Mesothelial cell of epicardium (in vitro differentiated cells): Measurements from ENCODE around the gene PADI3. TPM values are rescaled to one million over a fixed set of nuclear protein-coding genes. Genes with fewer than 3 reads are reported as not detected.

Experiments used
- DNase-seq, 2 experiments: peaks; one replicate each; pipeline ENCODE4 v3.0.0; 2021; ENCODE audit warnings: low spot score in 2 of 2; ENCODE audit not compliant: unreplicated experiment in 2 of 2
- H3K27ac Mint-ChIP-seq: 2 replicates; pipeline ENCODE4 v1.8.0; 2021; ENCODE audit warnings: mixed read lengths
- H3K27me3 Mint-ChIP-seq: 2 replicates; pipeline ENCODE4 v1.8.0; 2021; ENCODE audit warnings: low read depth, mixed read lengths
- H3K36me3 Mint-ChIP-seq: 2 replicates; pipeline ENCODE4 v1.8.0; 2021; ENCODE audit warnings: mixed read lengths
- H3K4me1 Mint-ChIP-seq: 2 replicates; pipeline ENCODE4 v1.8.0; 2021; ENCODE audit warnings: mixed read lengths
- H3K4me3 Mint-ChIP-seq: 2 replicates; pipeline ENCODE4 v1.8.0; 2021; ENCODE audit warnings: mild to moderate bottlenecking, moderate library complexity, mixed read lengths
- H3K9me3 Mint-ChIP-seq: 2 replicates; pipeline ENCODE4 v1.8.0; 2021; ENCODE audit warnings: mixed read lengths
- total RNA-seq: library from RNA; stranded (reverse); gene quantifications from 3 replicates; pipeline ENCODE4 v1.2.1, GENCODE V29; 2021
- TF ChIP-seq, protein P1 (sequence below): fragments of 200-600 bp; sonication (generic); IDR thresholded peaks from one replicate; pipeline ENCODE4 v1.5.0; 2021; ENCODE audit warnings: antibody characterized with exemption; ENCODE audit not compliant: unreplicated experiment

Gene PADI3
- total RNA-seq, 1 donor from 2014 or later: not detected

DNA sequence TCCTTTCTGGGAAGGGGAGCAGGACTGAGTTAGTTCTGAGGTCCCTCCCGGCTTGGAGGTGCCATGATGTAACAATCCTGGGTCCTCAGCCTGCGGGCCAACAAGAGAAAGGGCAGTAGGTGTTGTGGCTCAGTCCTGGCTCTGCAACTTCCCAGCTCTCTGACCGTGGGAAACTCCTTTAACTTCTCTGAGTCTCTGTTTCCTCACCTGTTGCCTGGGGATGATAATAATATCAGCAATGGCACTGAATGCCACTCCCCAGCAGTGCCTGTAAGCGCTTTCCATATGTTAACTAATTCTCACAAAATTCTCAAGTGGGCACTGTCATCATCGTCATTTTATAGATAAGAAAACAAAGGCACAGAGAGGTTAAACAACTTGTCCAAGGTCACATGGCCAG, 2.3 kb downstream of the PADI3 start:
- DNase-seq: no peak
- TF ChIP-seq, protein P1, sequence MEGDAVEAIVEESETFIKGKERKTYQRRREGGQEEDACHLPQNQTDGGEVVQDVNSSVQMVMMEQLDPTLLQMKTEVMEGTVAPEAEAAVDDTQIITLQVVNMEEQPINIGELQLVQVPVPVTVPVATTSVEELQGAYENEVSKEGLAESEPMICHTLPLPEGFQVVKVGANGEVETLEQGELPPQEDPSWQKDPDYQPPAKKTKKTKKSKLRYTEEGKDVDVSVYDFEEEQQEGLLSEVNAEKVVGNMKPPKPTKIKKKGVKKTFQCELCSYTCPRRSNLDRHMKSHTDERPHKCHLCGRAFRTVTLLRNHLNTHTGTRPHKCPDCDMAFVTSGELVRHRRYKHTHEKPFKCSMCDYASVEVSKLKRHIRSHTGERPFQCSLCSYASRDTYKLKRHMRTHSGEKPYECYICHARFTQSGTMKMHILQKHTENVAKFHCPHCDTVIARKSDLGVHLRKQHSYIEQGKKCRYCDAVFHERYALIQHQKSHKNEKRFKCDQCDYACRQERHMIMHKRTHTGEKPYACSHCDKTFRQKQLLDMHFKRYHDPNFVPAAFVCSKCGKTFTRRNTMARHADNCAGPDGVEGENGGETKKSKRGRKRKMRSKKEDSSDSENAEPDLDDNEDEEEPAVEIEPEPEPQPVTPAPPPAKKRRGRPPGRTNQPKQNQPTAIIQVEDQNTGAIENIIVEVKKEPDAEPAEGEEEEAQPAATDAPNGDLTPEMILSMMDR: no peak
- H3K36me3 Mint-ChIP-seq: no peaks in the 10 kb centered on the region
- no peaks in the 10 kb centered on the region for H3K27me3 Mint-ChIP-seq
- no peak overlapping the region for H3K27ac Mint-ChIP-seq
- peaks cover under 1% of the 10 kb centered on the region for H3K4me1 Mint-ChIP-seq
- H3K4me3 Mint-ChIP-seq: no peak overlapping the region
- H3K9me3 Mint-ChIP-seq: no peaks in the 10 kb centered on the region

DNA sequence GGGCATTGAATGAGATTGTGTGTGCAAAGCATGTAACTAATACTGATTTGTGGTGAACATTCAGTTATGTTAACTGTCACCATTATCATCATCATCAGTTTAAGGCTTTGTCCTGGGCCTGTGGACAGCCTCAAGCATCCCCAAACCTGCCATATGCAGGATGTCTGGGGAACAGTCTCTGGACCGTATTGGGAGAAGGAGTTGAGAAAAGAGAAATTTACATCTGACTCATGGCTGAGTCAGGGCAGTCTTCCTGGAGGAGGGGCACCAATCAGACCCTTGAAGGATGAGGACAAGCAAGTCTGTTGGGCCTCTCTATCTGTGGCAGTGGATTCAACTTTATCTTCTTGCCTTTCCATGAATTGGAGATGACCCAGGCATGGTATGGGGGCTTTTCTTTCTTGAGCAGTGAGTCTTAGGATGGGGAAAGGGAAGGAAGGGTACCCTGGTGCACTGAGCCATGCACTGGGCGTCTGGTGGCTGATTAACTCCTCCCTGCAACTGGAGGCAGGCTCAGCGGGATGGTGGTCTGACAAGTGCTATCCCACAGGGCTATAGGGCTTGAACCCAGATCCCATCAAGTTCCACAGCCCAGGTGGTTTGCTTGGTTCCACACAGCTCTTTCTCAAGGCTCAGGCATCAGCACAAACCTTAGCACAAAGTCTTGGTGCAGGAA, 2.9 kb downstream of the PADI3 start:
- no peak overlapping the region for H3K27ac Mint-ChIP-seq
- no peak overlapping the region for H3K4me3 Mint-ChIP-seq
- no peaks in the 10 kb centered on the region for H3K9me3 Mint-ChIP-seq
- H3K4me1 Mint-ChIP-seq: no peaks in the 10 kb centered on the region
- H3K27me3 Mint-ChIP-seq: no peaks in the 10 kb centered on the region
- no peaks in the 10 kb centered on the region for H3K36me3 Mint-ChIP-seq
- no peak for DNase-seq
- TF ChIP-seq, protein P1: no peak

DNA sequence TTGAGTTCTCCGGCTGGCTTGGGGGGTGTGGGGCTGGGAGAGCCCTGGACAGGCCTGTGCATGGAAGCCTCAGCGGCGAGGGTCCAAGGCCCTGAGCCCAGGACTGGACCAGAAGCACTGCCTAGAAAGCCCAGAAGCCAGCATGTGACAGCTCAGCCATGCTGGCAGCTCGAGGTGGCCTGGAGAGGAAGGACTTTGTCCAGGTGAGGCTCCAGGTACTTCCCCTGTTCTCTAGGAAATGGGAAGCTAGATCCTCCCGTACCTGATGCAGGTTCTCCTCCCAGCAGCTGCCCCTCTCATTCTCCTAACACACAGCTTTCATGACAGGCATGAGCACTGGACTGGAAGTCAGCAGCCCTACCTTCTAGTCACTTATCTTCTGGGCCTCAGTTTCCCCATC, 6.4 kb downstream of the PADI3 start:
- DNase-seq: no peak
- TF ChIP-seq, protein P1: no peak
- Mint-ChIP-seq H3K4me1 (no peaks in the 10 kb centered on the region), H3K4me3 (no peak overlapping the region), H3K27ac (no peak overlapping the region), H3K36me3 (no peaks in the 10 kb centered on the region), H3K27me3 (peaks cover 6% of the 10 kb centered on the region), H3K9me3 (no peaks in the 10 kb centered on the region)

DNA sequence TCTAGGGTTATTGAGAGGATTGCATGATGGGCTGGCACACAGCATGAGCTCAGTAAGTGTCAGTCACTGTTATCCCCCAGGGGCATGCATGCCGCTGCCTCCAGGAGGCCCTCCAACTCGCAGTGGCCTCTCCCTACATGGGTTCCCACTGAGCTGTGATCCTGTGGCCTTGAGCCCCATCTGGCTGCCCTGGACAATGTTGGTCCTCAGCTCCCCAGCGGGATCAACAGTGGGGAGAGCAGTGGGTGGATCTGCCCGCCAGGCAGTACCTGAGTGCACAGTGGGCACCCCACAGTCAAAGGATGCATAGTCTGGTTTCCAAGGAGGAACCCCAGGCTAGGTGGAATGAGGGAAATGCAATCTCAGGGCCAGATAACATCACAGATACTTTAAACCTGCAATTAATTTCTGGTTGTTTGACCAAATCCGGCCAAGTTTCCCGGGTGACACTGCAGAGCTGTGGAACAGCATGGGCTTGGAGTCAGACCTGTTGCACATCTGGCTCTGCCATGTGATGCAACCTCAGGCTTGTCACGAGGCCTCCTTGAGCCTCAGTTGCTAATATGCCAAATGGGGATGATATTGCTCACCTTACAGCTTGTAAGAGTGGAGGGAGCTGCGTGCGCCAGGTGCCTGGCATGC, 9.3 kb downstream of the PADI3 start:
- Mint-ChIP-seq H3K27ac (no peak overlapping the region), H3K4me1 (no peaks in the 10 kb centered on the region), H3K9me3 (peaks cover 7% of the 10 kb centered on the region), H3K36me3 (no peaks in the 10 kb centered on the region), H3K27me3 (peaks cover 9% of the 10 kb centered on the region), H3K4me3 (no peak overlapping the region)
- no peak for DNase-seq
- TF ChIP-seq, protein P1: no peak

DNA sequence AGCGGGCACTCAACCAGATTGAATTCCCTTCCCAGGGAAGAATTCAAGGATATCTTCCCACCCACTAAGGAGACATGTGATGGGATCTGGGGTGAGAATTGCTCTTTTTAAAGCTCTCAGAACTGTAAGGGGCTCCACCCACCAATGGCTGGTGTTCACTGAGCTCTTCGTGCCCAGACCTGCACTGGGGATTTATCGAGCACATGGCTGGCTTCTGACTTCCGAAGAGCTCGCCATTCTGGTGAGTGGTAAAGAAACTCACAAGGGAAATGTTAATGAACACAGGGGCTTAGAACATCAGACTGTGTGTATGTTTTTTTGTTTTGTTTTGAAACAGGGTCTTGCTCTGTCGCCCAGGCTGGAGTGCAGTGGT, 9.8 kb downstream of the PADI3 start:
- Mint-ChIP-seq H3K9me3 (peaks cover 12% of the 10 kb centered on the region), H3K4me3 (no peak overlapping the region), H3K4me1 (no peaks in the 10 kb centered on the region), H3K36me3 (no peaks in the 10 kb centered on the region), H3K27ac (no peak overlapping the region), H3K27me3 (peaks cover 11% of the 10 kb centered on the region)
- no peak for DNase-seq
- TF ChIP-seq, protein P1: no peak
